ENCODE data around the gene HTD2. TPM values are rescaled to one million over a fixed set of nuclear protein-coding genes. Genes with fewer than 3 reads are reported as not detected.
"Not testable (repeated sequence)": the region's sequence is repeated elsewhere in the genome, so short reads cannot be mapped to it uniquely, and the experiment has no call there.

Gene HTD2
- total RNA-seq, 1 donor from 2014 or later: 11.5 TPM

DNA sequence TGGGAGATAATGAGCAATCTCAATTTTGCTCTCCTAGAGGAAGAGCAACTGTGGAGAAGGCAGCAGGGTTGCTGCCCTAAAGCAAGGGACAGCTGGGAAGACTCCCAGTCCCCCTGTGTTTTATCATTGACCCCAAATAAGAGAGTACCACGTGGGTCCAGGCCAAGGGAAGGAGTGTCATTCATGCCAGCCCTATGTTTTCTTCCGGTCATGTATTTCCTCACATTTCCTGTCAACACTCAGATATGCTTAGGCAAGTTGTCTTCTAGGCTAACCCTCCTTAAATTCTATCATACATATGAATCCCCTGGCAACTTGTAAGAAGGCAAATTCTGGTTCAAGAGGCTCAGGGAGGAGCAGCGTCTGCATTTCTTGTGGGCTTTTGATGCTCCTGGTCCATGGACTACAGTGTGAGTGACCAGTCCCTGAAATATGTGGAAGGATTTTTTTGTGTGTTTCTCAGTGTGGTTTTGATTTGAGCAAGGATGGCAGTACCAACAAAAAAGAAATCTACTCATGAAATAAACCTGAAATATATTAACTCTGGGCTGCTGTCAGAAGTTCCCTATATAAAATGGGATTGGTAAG, 32.2 kb upstream of the HTD2 start:
- DNase-seq (ENCODE audit: low spot score): no peak
- intact Hi-C loops (cut with micrococcal nuclease): no loop called here
- Mint-ChIP-seq H3K4me3 (no peak overlapping the region), H3K27ac (no peak overlapping the region), H3K27me3 (ENCODE audit: insufficient read depth) (no peaks in the 10 kb centered on the region), H3K4me1 (ENCODE audit: low read depth) (peaks cover 7% of the 10 kb centered on the region), H3K9me3 (no peaks in the 10 kb centered on the region), H3K36me3 (ENCODE audit: low read depth) (peaks cover 28% of the 10 kb centered on the region)

- Mint-ChIP-seq H3K4me3 (no peak overlapping the region), H3K4me1 (ENCODE audit: low read depth) (no peaks in the 10 kb centered on the region), H3K27ac (no peak overlapping the region), H3K36me3 (ENCODE audit: low read depth) (peaks cover 22% of the 10 kb centered on the region), H3K27me3 (ENCODE audit: insufficient read depth) (no peaks in the 10 kb centered on the region), H3K9me3 (no peaks in the 10 kb centered on the region)
- DNase-seq (ENCODE audit: low spot score): no peak
- intact Hi-C loops (cut with micrococcal nuclease): no loop called here
Measured at GRCh38 chr3:58281069-58281468, 25.3 kb upstream of the HTD2 start.

GRCh38 chr3:58285334-58285733, 21.0 kb upstream of the HTD2 start:
- H3K27ac Mint-ChIP-seq: no peak overlapping the region
- intact Hi-C loops (cut with micrococcal nuclease): no loop called here
- DNase-seq (ENCODE audit: low spot score): no peak
- no peaks in the 10 kb centered on the region for H3K9me3 Mint-ChIP-seq
- H3K36me3 Mint-ChIP-seq (ENCODE audit: low read depth): peaks cover 9% of the 10 kb centered on the region
- no peaks in the 10 kb centered on the region for H3K27me3 Mint-ChIP-seq (ENCODE audit: insufficient read depth)
- no peaks in the 10 kb centered on the region for H3K4me1 Mint-ChIP-seq (ENCODE audit: low read depth)
- no peak overlapping the region for H3K4me3 Mint-ChIP-seq

DNA sequence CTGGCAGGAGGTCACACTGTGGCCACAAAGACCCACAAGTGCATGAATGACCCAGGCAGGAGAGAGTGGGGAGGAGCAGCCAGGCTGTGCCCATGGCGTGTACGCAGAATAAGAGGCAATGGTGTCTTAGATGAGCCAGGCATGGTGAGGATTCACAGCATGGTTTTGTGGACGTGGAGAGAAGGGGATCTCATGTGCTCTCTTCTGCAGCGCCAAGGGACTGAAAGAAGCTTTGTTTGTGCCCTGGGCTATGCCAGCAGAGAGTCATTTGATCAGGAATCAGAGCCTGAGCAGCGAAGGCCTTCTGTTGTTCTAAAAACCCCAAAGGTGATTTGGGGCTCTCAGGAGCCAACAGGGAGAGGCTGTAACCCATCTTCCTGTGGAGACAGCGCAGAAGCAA, 19.0 kb upstream of the HTD2 start:
- no peaks in the 10 kb centered on the region for H3K4me1 Mint-ChIP-seq (ENCODE audit: low read depth)
- H3K36me3 Mint-ChIP-seq (ENCODE audit: low read depth): peaks cover 5% of the 10 kb centered on the region
- intact Hi-C loops (cut with micrococcal nuclease): no loop called here
- H3K27me3 Mint-ChIP-seq (ENCODE audit: insufficient read depth): no peaks in the 10 kb centered on the region
- no peaks in the 10 kb centered on the region for H3K9me3 Mint-ChIP-seq
- no peak overlapping the region for H3K4me3 Mint-ChIP-seq
- DNase-seq (ENCODE audit: low spot score): no peak
- H3K27ac Mint-ChIP-seq: no peak overlapping the region

- Mint-ChIP-seq H3K27ac (no peak overlapping the region), H3K4me3 (no peak overlapping the region), H3K9me3 (no peaks in the 10 kb centered on the region), H3K4me1 (ENCODE audit: low read depth) (no peaks in the 10 kb centered on the region), H3K27me3 (ENCODE audit: insufficient read depth) (no peaks in the 10 kb centered on the region), H3K36me3 (ENCODE audit: low read depth) (peaks cover 5% of the 10 kb centered on the region)
- intact Hi-C loops (cut with micrococcal nuclease): no loop called here
- no peak for DNase-seq (ENCODE audit: low spot score)
Measured at GRCh38 chr3:58288011-58288728, 18.1 kb upstream of the HTD2 start.

GRCh38 chr3:58288964-58289613, 17.2 kb upstream of the HTD2 start:
- intact Hi-C loops (cut with micrococcal nuclease); H3K9me3 Mint-ChIP-seq; H3K27ac Mint-ChIP-seq; H3K4me1 Mint-ChIP-seq (ENCODE audit: low read depth); DNase-seq (ENCODE audit: low spot score); H3K27me3 Mint-ChIP-seq (ENCODE audit: insufficient read depth); H3K36me3 Mint-ChIP-seq (ENCODE audit: low read depth); H3K4me3 Mint-ChIP-seq: not testable (repeated sequence)

DNA sequence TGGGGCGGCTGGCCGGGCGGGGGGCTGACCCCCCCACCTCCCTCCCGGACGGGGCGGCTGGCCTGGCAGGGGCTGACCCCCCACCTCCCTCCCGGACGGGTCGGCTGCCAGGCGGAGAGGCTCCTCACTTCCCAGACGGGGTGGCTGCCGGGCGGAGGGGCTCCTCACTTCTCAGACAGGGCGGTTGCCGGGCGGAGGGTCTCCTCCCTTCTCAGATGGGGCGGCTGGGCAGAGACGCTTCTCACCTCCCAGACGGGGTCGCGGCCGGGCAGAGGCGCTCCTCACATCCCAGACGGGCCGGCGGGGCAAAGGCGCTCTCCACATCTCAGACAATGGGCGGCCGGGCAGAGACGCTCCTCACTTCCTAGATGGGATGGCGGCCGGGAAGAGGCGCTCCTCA, 15.9 kb upstream of the HTD2 start:
- H3K27me3 Mint-ChIP-seq (ENCODE audit: insufficient read depth); H3K9me3 Mint-ChIP-seq; H3K36me3 Mint-ChIP-seq (ENCODE audit: low read depth); H3K4me3 Mint-ChIP-seq; intact Hi-C loops (cut with micrococcal nuclease); H3K4me1 Mint-ChIP-seq (ENCODE audit: low read depth); H3K27ac Mint-ChIP-seq; DNase-seq (ENCODE audit: low spot score): not testable (repeated sequence)

- intact Hi-C loops (cut with micrococcal nuclease): no loop called here
- Mint-ChIP-seq H3K36me3 (ENCODE audit: low read depth) (no peaks in the 10 kb centered on the region), H3K4me3 (no peak overlapping the region), H3K4me1 (ENCODE audit: low read depth) (no peaks in the 10 kb centered on the region), H3K27ac (no peak overlapping the region), H3K9me3 (no peaks in the 10 kb centered on the region), H3K27me3 (ENCODE audit: insufficient read depth) (no peaks in the 10 kb centered on the region)
- DNase-seq (ENCODE audit: low spot score): no peak
Measured at GRCh38 chr3:58291671-58292338, 14.5 kb upstream of the HTD2 start.

- no peak overlapping the region for H3K4me3 Mint-ChIP-seq
- no peaks in the 10 kb centered on the region for H3K27me3 Mint-ChIP-seq (ENCODE audit: insufficient read depth)
- H3K36me3 Mint-ChIP-seq (ENCODE audit: low read depth): no peaks in the 10 kb centered on the region
- no peaks in the 10 kb centered on the region for H3K4me1 Mint-ChIP-seq (ENCODE audit: low read depth)
- no peaks in the 10 kb centered on the region for H3K9me3 Mint-ChIP-seq
- no peak for DNase-seq (ENCODE audit: low spot score)
- intact Hi-C loops (cut with micrococcal nuclease): no loop called here
- H3K27ac Mint-ChIP-seq: no peak overlapping the region
Measured at GRCh38 chr3:58292866-58293265, 13.5 kb upstream of the HTD2 start.

DNA sequence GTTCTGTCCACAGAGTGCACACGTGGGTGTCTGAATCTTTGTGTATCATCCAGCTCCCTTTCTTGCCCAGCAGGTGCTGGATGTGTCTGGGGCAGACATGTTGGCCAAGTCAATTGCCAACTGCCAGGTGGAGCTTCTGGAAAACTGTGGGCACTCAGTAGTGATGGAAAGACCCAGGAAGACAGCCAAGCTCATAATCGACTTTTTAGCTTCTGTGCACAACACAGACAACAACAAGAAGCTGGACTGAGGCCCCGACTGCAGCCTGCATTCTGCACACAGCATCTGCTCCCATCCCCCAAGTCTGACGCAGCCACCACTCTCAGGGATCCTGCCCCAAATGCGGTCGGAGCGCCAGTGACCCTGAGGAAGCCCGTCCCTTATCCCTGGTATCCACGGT, 12.8 kb upstream of the HTD2 start:
- no peak overlapping the region for H3K4me3 Mint-ChIP-seq
- intact Hi-C loops (cut with micrococcal nuclease): no loop called here
- DNase-seq (ENCODE audit: low spot score): no peak
- peaks cover 3% of the 10 kb centered on the region for H3K27me3 Mint-ChIP-seq (ENCODE audit: insufficient read depth)
- H3K27ac Mint-ChIP-seq: no peak overlapping the region
- no peaks in the 10 kb centered on the region for H3K36me3 Mint-ChIP-seq (ENCODE audit: low read depth)
- no peaks in the 10 kb centered on the region for H3K9me3 Mint-ChIP-seq
- H3K4me1 Mint-ChIP-seq (ENCODE audit: low read depth): no peaks in the 10 kb centered on the region

- Mint-ChIP-seq H3K27me3 (ENCODE audit: insufficient read depth) (peaks cover 13% of the 10 kb centered on the region), H3K27ac (no peak overlapping the region), H3K9me3 (peaks cover 1% of the 10 kb centered on the region), H3K36me3 (ENCODE audit: low read depth) (no peaks in the 10 kb centered on the region), H3K4me3 (no peak overlapping the region), H3K4me1 (ENCODE audit: low read depth) (no peaks in the 10 kb centered on the region)
- DNase-seq (ENCODE audit: low spot score): no peak
- intact Hi-C loops (cut with micrococcal nuclease): no loop called here
Measured at GRCh38 chr3:58296269-58296668, 10.1 kb upstream of the HTD2 start.

DNA sequence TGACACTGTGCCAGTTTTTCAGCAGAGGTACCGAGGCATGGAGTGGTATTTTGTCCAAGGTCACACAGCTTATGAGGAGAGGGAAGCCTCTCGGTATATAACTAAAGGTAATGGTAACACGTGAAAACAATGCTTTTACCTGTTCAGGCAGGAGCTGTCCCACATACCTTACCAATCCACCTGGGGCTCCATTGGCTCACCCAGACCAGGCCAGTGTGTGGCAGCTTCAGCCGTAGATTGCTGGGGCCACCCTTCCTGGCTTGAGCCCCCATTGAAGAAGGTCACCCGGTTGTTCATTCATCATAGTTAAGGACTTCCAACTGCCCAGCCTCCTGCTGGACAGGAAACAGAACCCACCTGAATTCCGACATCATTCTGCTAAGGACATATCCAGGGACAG, 9.5 kb upstream of the HTD2 start:
- H3K4me1 Mint-ChIP-seq (ENCODE audit: low read depth): no peaks in the 10 kb centered on the region
- H3K27me3 Mint-ChIP-seq (ENCODE audit: insufficient read depth): peaks cover 19% of the 10 kb centered on the region
- DNase-seq (ENCODE audit: low spot score): no peak
- no peaks in the 10 kb centered on the region for H3K36me3 Mint-ChIP-seq (ENCODE audit: low read depth)
- intact Hi-C loops (cut with micrococcal nuclease): no loop called here
- H3K9me3 Mint-ChIP-seq: peaks cover 7% of the 10 kb centered on the region
- H3K4me3 Mint-ChIP-seq: no peak overlapping the region
- no peak overlapping the region for H3K27ac Mint-ChIP-seq

- intact Hi-C loops (cut with micrococcal nuclease): no loop called here
- Mint-ChIP-seq H3K36me3 (ENCODE audit: low read depth) (no peaks in the 10 kb centered on the region), H3K27me3 (ENCODE audit: insufficient read depth) (peaks cover 24% of the 10 kb centered on the region), H3K27ac (no peak overlapping the region), H3K9me3 (peaks cover 8% of the 10 kb centered on the region), H3K4me1 (ENCODE audit: low read depth) (no peaks in the 10 kb centered on the region), H3K4me3 (no peak overlapping the region)
- DNase-seq (ENCODE audit: low spot score): no peak
Measured at GRCh38 chr3:58298190-58298589, 8.1 kb upstream of the HTD2 start.

Measured in activated T-helper 1 cell treated with anti-CD3 and anti-CD28 coated beads, Interleukin-12 subunit alpha, Interleukin-12 subunit beta, Interleukin-2, Interleukin-4 antibody, amounts not matched to agents 30 ng/mL and 10 ng/mL and 1 ng/mL, durations not matched to agents 14 hours and 24 hours and 36 hours (primary cell).